Measurements from ENCODE around the gene TRIP6. TPM values are rescaled to one million over a fixed set of nuclear protein-coding genes. Genes with fewer than 3 reads are reported as not detected.

The TRIP6 gene
- total RNA-seq, 4 donors from 2014 or later, result 64.5 to 122 (median 109) TPM

GRCh38 chr7:100879685-100880261 lies 12.6 kb downstream of the TRIP6 start:
- Histone ChIP-seq H3K36me3 (peaks cover 36 to 44% of the 10 kb centered on the region in 2 donors), H3K4me1 (peaks cover 16 to 18% of the 10 kb centered on the region in 2 donors)
- intact Hi-C loops (cut with DNase I), result no loop called here

GRCh38 chr7:100880645-100881044 lies 13.5 kb downstream of the TRIP6 start:
- Histone ChIP-seq H3K27me3 (no peaks in the 10 kb centered on the region), H3K27ac (no peak overlapping the region), H3K4me3 (replicated peaks in 1 of 3) (no peak overlapping the region), H3K36me3 (peaks cover 45 to 53% of the 10 kb centered on the region in 2 donors), H3K9me3 (no peaks in the 10 kb centered on the region), H3K4me1 (peaks cover 15 to 18% of the 10 kb centered on the region in 2 donors)
- no peak for TF ChIP-seq CTCF (IDR thresholded peaks at IDR 0.05)
- TF ChIP-seq POLR2A (IDR thresholded peaks at IDR 0.05), result no peak
- no peak for DNase-seq
- intact Hi-C loops (cut with DNase I), result no loop called here
- WGBS, 2 donors, result 91 to 92% methylated on average over 7 of the region's 7 CpGs

More at GRCh38 chr7:100879685-100880261, 12.6 kb downstream of the TRIP6 start:
- no peaks in the 10 kb centered on the region for H3K9me3 ChIP-seq
- H3K27ac ChIP-seq, result no peak overlapping the region
- DNase-seq, result no peak
- H3K4me3 ChIP-seq (replicated peaks in 1 of 3), result no peak overlapping the region
- no peaks in the 10 kb centered on the region for H3K27me3 ChIP-seq
- TF ChIP-seq POLR2A (IDR thresholded peaks at IDR 0.05) (no peak), CTCF (IDR thresholded peaks at IDR 0.05) (no peak)
- WGBS, 2 donors, result 84 to 86% methylated on average over 11 of the region's 11 CpGs

- no peaks in the 10 kb centered on the region for H3K9me3 ChIP-seq
- intact Hi-C loops (cut with DNase I), result no loop called here
- no peak for DNase-seq
- no peak overlapping the region for H3K27ac ChIP-seq
- TF ChIP-seq POLR2A (IDR thresholded peaks at IDR 0.05) (no peak), CTCF (IDR thresholded peaks at IDR 0.05) (no peak)
- WGBS, 2 donors, result 93 to 98% methylated on average over 20 of the region's 20 CpGs
- H3K4me3 ChIP-seq (replicated peaks in 1 of 3), result no peak overlapping the region
- peaks cover 10 to 13% of the 10 kb centered on the region in 2 donors for H3K4me1 ChIP-seq
- H3K36me3 ChIP-seq, result peaks cover 50 to 58% of the 10 kb centered on the region in 2 donors
- no peaks in the 10 kb centered on the region for H3K27me3 ChIP-seq
These were observed 13.9 kb downstream of the TRIP6 start for GRCh38 chr7:100881136-100881535.

GRCh38 chr7:100882201-100882600 lies 15.0 kb downstream of the TRIP6 start:
- Histone ChIP-seq H3K9me3 (no peaks in the 10 kb centered on the region), H3K4me3 (replicated peaks in 1 of 3) (no peak overlapping the region), H3K27me3 (no peaks in the 10 kb centered on the region), H3K4me1 (peaks cover 0 to 4% of the 10 kb centered on the region in 2 donors), H3K27ac (no peak overlapping the region), H3K36me3 (peaks cover 60 to 66% of the 10 kb centered on the region in 2 donors)
- intact Hi-C loops (cut with DNase I), result no loop called here
- WGBS, 2 donors, result 94 to 96% methylated on average over 8 to 9 of the region's 9 CpGs
- DNase-seq, result no peak
- TF ChIP-seq POLR2A (IDR thresholded peaks at IDR 0.05), result no peak
- no peak for TF ChIP-seq CTCF (IDR thresholded peaks at IDR 0.05)

GRCh38 chr7:100882785-100883526 lies 15.8 kb downstream of the TRIP6 start:
- Histone ChIP-seq H3K4me3 (replicated peaks in 1 of 3) (no peak overlapping the region), H3K4me1 (no peaks in the 10 kb centered on the region), H3K27me3 (no peaks in the 10 kb centered on the region), H3K36me3 (peaks cover 68 to 74% of the 10 kb centered on the region in 2 donors), H3K9me3 (no peaks in the 10 kb centered on the region), H3K27ac (no peak overlapping the region)
- WGBS, 2 donors, result 96% methylated on average over 21 to 23 of the region's 24 CpGs
- no peak for TF ChIP-seq CTCF (IDR thresholded peaks at IDR 0.05)
- intact Hi-C loops (cut with DNase I), result no loop called here
- DNase-seq, result no peak
